ENCODE results near the gene SLC10A7. TPM values are rescaled to one million over a fixed set of nuclear protein-coding genes. Genes with fewer than 3 reads are reported as not detected.
A peak's percentile ranks its signal among the peaks of the same experiment; 100 is the strongest.

Gene SLC10A7
- total and polyA plus RNA-seq, 9 of the 15 experiments (the other 6 are each of a cell fraction or from before 2014, with no cell fraction given), result 6.4 to 22.8 (median 16.1) TPM

- TF ChIP-seq, protein P1, sequence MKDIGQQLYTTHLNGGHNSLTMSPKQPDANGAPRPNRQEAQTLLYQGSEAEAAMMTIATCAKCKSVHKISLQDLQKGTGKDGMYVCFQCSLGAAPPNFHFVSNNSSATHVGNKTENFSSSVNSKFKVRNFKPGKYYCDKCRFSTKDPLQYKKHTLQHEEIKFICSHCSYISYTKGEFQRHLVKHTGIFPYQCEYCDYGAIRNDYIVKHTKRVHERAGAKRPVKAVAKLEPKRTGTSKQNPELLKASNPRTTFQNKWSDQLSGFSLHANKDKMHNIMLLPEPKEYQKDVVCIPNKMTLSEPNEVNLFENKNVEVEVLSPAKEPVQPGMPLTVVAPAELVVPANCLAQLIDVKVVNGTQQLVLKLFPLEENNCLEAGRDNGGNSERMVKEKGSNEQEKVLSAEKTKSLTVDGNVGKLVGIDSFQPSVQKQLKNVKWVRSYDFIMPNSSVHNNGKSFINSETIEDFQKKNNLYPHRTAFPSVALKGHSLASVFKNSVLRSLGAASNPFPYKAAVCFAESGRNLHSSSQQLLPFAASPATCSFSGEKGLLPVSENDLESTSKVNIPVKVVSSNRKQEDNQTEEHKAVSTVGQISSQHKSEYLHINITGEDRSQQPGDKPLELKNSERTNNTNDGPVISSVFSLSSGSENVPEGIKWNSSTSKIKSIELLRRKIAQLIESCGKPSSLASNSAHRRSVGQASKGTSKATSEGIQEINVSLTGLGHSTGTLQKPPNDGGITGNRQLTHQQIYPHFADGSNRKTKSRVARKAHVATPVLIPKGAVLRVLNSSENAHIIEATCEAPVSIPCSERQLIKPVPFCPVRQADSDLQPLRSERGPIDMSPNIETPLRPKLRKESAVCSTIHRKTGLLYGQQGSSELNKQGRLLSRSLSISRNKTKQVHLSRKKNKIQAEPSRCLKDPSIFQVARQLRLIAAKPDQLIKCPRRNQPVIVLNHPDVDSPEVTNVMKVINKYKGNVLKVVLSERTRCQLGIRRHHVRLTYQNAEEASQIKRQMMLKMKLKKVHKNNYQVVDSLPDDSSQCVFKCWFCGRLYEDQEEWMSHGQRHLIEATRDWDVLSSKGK (CRISPR knock-in tag; IDR thresholded peaks at IDR 0.05), result no peak
- TF ChIP-seq RCOR1 (IDR thresholded peaks at IDR 0.05; ENCODE audit: borderline replicate concordance in 1 of 2, low read depth in 2 of 2, low read length in 2 of 2) (0 out of 4 replicates have a peak, but pooled peaks of 1 of the 2 experiments have one; percentile 7), EGR1 (conservative IDR thresholded peaks at IDR 0.05) (peak; percentile 69), CREM (IDR thresholded peaks at IDR 0.05; ENCODE audit: low read depth) (peak; percentile 51; the same call in 1 of the 2 replicates)
- TF ChIP-seq, protein P2, sequence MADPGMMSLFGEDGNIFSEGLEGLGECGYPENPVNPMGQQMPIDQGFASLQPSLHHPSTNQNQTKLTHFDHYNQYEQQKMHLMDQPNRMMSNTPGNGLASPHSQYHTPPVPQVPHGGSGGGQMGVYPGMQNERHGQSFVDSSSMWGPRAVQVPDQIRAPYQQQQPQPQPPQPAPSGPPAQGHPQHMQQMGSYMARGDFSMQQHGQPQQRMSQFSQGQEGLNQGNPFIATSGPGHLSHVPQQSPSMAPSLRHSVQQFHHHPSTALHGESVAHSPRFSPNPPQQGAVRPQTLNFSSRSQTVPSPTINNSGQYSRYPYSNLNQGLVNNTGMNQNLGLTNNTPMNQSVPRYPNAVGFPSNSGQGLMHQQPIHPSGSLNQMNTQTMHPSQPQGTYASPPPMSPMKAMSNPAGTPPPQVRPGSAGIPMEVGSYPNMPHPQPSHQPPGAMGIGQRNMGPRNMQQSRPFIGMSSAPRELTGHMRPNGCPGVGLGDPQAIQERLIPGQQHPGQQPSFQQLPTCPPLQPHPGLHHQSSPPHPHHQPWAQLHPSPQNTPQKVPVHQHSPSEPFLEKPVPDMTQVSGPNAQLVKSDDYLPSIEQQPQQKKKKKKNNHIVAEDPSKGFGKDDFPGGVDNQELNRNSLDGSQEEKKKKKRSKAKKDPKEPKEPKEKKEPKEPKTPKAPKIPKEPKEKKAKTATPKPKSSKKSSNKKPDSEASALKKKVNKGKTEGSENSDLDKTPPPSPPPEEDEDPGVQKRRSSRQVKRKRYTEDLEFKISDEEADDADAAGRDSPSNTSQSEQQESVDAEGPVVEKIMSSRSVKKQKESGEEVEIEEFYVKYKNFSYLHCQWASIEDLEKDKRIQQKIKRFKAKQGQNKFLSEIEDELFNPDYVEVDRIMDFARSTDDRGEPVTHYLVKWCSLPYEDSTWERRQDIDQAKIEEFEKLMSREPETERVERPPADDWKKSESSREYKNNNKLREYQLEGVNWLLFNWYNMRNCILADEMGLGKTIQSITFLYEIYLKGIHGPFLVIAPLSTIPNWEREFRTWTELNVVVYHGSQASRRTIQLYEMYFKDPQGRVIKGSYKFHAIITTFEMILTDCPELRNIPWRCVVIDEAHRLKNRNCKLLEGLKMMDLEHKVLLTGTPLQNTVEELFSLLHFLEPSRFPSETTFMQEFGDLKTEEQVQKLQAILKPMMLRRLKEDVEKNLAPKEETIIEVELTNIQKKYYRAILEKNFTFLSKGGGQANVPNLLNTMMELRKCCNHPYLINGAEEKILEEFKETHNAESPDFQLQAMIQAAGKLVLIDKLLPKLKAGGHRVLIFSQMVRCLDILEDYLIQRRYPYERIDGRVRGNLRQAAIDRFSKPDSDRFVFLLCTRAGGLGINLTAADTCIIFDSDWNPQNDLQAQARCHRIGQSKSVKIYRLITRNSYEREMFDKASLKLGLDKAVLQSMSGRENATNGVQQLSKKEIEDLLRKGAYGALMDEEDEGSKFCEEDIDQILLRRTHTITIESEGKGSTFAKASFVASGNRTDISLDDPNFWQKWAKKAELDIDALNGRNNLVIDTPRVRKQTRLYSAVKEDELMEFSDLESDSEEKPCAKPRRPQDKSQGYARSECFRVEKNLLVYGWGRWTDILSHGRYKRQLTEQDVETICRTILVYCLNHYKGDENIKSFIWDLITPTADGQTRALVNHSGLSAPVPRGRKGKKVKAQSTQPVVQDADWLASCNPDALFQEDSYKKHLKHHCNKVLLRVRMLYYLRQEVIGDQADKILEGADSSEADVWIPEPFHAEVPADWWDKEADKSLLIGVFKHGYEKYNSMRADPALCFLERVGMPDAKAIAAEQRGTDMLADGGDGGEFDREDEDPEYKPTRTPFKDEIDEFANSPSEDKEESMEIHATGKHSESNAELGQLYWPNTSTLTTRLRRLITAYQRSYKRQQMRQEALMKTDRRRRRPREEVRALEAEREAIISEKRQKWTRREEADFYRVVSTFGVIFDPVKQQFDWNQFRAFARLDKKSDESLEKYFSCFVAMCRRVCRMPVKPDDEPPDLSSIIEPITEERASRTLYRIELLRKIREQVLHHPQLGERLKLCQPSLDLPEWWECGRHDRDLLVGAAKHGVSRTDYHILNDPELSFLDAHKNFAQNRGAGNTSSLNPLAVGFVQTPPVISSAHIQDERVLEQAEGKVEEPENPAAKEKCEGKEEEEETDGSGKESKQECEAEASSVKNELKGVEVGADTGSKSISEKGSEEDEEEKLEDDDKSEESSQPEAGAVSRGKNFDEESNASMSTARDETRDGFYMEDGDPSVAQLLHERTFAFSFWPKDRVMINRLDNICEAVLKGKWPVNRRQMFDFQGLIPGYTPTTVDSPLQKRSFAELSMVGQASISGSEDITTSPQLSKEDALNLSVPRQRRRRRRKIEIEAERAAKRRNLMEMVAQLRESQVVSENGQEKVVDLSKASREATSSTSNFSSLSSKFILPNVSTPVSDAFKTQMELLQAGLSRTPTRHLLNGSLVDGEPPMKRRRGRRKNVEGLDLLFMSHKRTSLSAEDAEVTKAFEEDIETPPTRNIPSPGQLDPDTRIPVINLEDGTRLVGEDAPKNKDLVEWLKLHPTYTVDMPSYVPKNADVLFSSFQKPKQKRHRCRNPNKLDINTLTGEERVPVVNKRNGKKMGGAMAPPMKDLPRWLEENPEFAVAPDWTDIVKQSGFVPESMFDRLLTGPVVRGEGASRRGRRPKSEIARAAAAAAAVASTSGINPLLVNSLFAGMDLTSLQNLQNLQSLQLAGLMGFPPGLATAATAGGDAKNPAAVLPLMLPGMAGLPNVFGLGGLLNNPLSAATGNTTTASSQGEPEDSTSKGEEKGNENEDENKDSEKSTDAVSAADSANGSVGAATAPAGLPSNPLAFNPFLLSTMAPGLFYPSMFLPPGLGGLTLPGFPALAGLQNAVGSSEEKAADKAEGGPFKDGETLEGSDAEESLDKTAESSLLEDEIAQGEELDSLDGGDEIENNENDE (IDR thresholded peaks at IDR 0.05; ENCODE audit: low read depth, low read length), result peak; percentile 97
These were observed at the start of gene SLC10A7 (continued) for GRCh38 chr4:146521541-146522097.

All from K562 (cell line).